GM12878 (cell line): ENCODE data around the gene LDLRAD4. TPM values are rescaled to one million over a fixed set of nuclear protein-coding genes. Genes with fewer than 3 reads are reported as not detected.

Experiments
- ATAC-seq: fragments of 200-7000 bp; cut with Tn5 transposase; 3 replicates; pipeline ENCODE4 v1.9.1; 2020; ENCODE audit warnings: mild to moderate bottlenecking, moderate library complexity
- BruUV-seq: library from RNA; stranded (reverse); fragments of 400-500 nt; replicated peaks from 2 replicates; lab custom pipeline; 2021; lab: Mats Ljungman, UMichigan
- CTCF ChIA-PET: fragments of 300-600 bp; sonication (Branson Sonifier 250); formaldehyde crosslinking; extraction: SDS; loops from one replicate; lab custom pipeline; 2021; ENCODE audit warnings: inconsistent platforms; lab: Yijun Ruan, JAX
- POLR2A ChIA-PET: fragments of 350-600 bp; formaldehyde crosslinking; extraction: SDS; loops from one replicate; lab custom pipeline; 2021; ENCODE audit warnings: inconsistent platforms; lab: Charles Lee
- RAD21 ChIA-PET: fragments of 300-600 bp; sonication (Branson Sonifier 250); formaldehyde crosslinking; loops from one replicate; lab custom pipeline; 2023; ENCODE audit warnings: antibody characterized with exemption; ENCODE audit not compliant: unreplicated experiment; lab: Charles Lee
- SMC1A ChIA-PET: fragments of 300-600 bp; sonication (Branson Sonifier 250); formaldehyde crosslinking; loops from one replicate; lab custom pipeline; 2023; ENCODE audit not compliant: unreplicated experiment, uncharacterized antibody; lab: Charles Lee
- DNase-seq: peaks from one replicate; pipeline ENCODE4 v3.0.0-alpha.2; 2011; ENCODE audit warnings: low read depth, low spot score
- FAIRE-seq: peaks from 3 replicates; lab custom pipeline; 2011; peaks lifted over from hg19 to GRCh38; lab: Jason Lieb, UNC
- H2AFZ ChIP-seq: 2 replicates; pipeline ENCODE4 v1.6.0; 2011; ENCODE audit warnings: low read depth, low read length, control low read depth; ENCODE audit not compliant: control insufficient read depth
- H3K27ac ChIP-seq: 2 replicates; pipeline ENCODE4 v1.5.1; 2011; ENCODE audit warnings: control low read depth; ENCODE audit not compliant: control insufficient read depth, insufficient read depth
- H3K27me3 ChIP-seq, 2 experiments: replicated peaks in 1 of 2; 2 replicates each; pipeline versions ENCODE4 v1.6.0 to v1.6.1; 2011; ENCODE audit warnings: low read length in 1 of 2; ENCODE audit not compliant: control insufficient read depth in 2 of 2, insufficient read depth in 2 of 2
- H3K36me3 ChIP-seq, 2 experiments: 2 replicates each; pipeline ENCODE4 v1.5.1; 2011; ENCODE audit warnings: low read length in 1 of 2; ENCODE audit not compliant: control insufficient read depth in 2 of 2, insufficient read depth in 2 of 2
- H3K4me1 ChIP-seq: 2 replicates; pipeline ENCODE4 v1.6.1; 2011; ENCODE audit warnings: mild to moderate bottlenecking, low read length, moderate library complexity, mixed read lengths; ENCODE audit not compliant: control insufficient read depth, insufficient read depth
- H3K4me2 ChIP-seq: 2 replicates; pipeline ENCODE4 v1.6.0; 2011; ENCODE audit warnings: control low read depth; ENCODE audit not compliant: control insufficient read depth, insufficient read depth
- H3K4me3 ChIP-seq: fragments of 200-600 bp; sonication (generic); 2 replicates; pipeline ENCODE4 v1.5.1; 2016
- H3K79me2 ChIP-seq: 2 replicates; pipeline ENCODE4 v1.6.0; 2011; ENCODE audit warnings: low read length; ENCODE audit not compliant: control insufficient read depth, insufficient read depth
- H3K9ac ChIP-seq: 2 replicates; pipeline ENCODE4 v1.8.0; 2011; ENCODE audit warnings: low read length, control low read depth, mixed read lengths; ENCODE audit not compliant: control insufficient read depth, insufficient read depth
- H3K9me3 ChIP-seq: replicated peaks from 3 replicates; pipeline ENCODE4 v1.5.1; 2011; ENCODE audit warnings: mild to moderate bottlenecking, low read length; ENCODE audit not compliant: control insufficient read depth, insufficient read depth
- H4K20me1 ChIP-seq: 2 replicates; pipeline ENCODE4 v1.6.0; 2011; ENCODE audit not compliant: control insufficient read depth, insufficient read depth
- ASH2L ChIP-seq: fragments of 300-600, 200-600 bp; sonication (generic); IDR thresholded peaks from 2 replicates; pipeline ENCODE4 v1.6.1; 2017; ENCODE audit warnings: low read depth, mild to moderate bottlenecking, borderline replicate concordance
- ATF3 ChIP-seq: IDR thresholded peaks from 2 replicates; pipeline ENCODE4 v1.6.1; 2011; ENCODE audit warnings: low read depth, mild to moderate bottlenecking, low read length, moderate library complexity, borderline replicate concordance; ENCODE audit errors: extremely low read depth
- BACH1 ChIP-seq: fragments of 450-650 bp; IDR thresholded peaks from 2 replicates; pipeline ENCODE4 v1.6.1; 2017; ENCODE audit warnings: mild to moderate bottlenecking, borderline replicate concordance
- IKZF2 ChIP-seq, 2 experiments: fragments of 450-650 bp; IDR thresholded peaks; 2 replicates each; pipeline ENCODE4 v1.6.1; 2017; ENCODE audit warnings: mild to moderate bottlenecking in 2 of 2, moderate library complexity in 2 of 2
- NR2F1 ChIP-seq: fragments of 450-650 bp; conservative IDR thresholded peaks from 2 replicates; pipeline ENCODE4 v1.6.1; 2017; ENCODE audit warnings: mild to moderate bottlenecking
- PAX8 ChIP-seq: fragments of 450-650 bp; IDR thresholded peaks from 2 replicates; pipeline ENCODE4 v1.6.1; 2017; ENCODE audit warnings: mild to moderate bottlenecking, moderate library complexity
- PBX3 ChIP-seq: IDR thresholded peaks from 2 replicates; pipeline ENCODE4 v1.6.1; 2011; ENCODE audit warnings: mild to moderate bottlenecking, low read depth, low read length, moderate library complexity; ENCODE audit not compliant: insufficient replicate concordance
- POU2F2 ChIP-seq: IDR thresholded peaks from 3 replicates; pipeline ENCODE4 v1.6.1; 2011; ENCODE audit warnings: low read depth, mild to moderate bottlenecking, low read length, borderline replicate concordance
- ZBTB11 ChIP-seq: fragments of 450-650 bp; formaldehyde crosslinking; IDR thresholded peaks from 2 replicates; pipeline ENCODE4 v1.5.0; 2022; ENCODE audit warnings: mild to moderate bottlenecking, missing genetic modification characterization
- ZBTB4 ChIP-seq: fragments of 450-650 bp; formaldehyde crosslinking; IDR thresholded peaks from 2 replicates; pipeline ENCODE4 v1.4.0; 2022; ENCODE audit warnings: mild to moderate bottlenecking, moderate library complexity
- ZNF687 ChIP-seq: fragments of 450-650 bp; IDR thresholded peaks from 2 replicates; pipeline ENCODE4 v1.6.1; 2017; ENCODE audit warnings: mild to moderate bottlenecking, moderate library complexity
- WGBS: methylation state at CpG from one replicate; pipeline ENCODE4 v1.1.6; 2016; ENCODE audit warnings: low lambda C conversion rate; ENCODE audit not compliant: insufficient replicate concordance, insufficient coverage; ENCODE audit errors: missing lambda C conversion rate; 5-methylcytosine and 5-hydroxymethylcytosine counted together
- in situ Hi-C: fragments of 300-500 bp; cut with MboI; formaldehyde crosslinking; loops from 9 replicates; pipeline ENCODE4 v1.14.3; 2018; ENCODE audit warnings: mixed read lengths
- intact Hi-C: fragments of 100-400 bp; cut with micrococcal nuclease; formaldehyde crosslinking; loops from one replicate; pipeline ENCODE4 v1.14.2; 2022; ENCODE audit not compliant: unreplicated experiment
- polyA plus RNA-seq, 11 experiments: library from polyadenylated mRNA; depleted of rRNA in 4 of 11; unstranded in 6 of 11; stranded (reverse) in 5 of 11; fragments of >200 nt; fragmentation: Nextera tagmentation in 4 of 11; fragmentation: Illumina TruSeq in 1 of 11; extraction: Ambion mirVana in 4 of 11; extraction: Trizol in 1 of 11; gene quantifications; 1 replicate in 1 of 11; 2 replicates in 10 of 11; pipeline versions ENCODE4 v1.2.1 to v1.2.3, GENCODE V29; 2011 to 2016; ENCODE audit warnings: inconsistent platforms in 2 of 11, missing spikeins in 2 of 11, low read depth in 1 of 11
- total RNA-seq, 4 experiments: library from RNA; depleted of rRNA in 3 of 4; stranded (reverse); fragments of >200 nt in 3 of 4; fragmentation: Illumina TruSeq in 1 of 4; extraction: Trizol in 1 of 4; gene quantifications; 2 replicates each; pipeline versions ENCODE4 v1.2.1 to v1.2.3, GENCODE V29; 2013 to 2021

The LDLRAD4 gene
- total and polyA plus RNA-seq, 10 of the 15 experiments (the other 5 are each of a cell fraction or from before 2014, with no cell fraction given): 2.7 to 16.8 (median 11.2) TPM

- H3K4me2 ChIP-seq: no peak overlapping the region
- FAIRE-seq (no peak), ATAC-seq (no peak), DNase-seq (no peak)
- no peak overlapping the region for H2AFZ ChIP-seq
- no TSS peak for BruUV-seq
- ChIA-PET RAD21 (no interaction called here), POLR2A (no interaction called here), CTCF (interaction anchor here (0.8 kb wide), 1 partner anchor 453 kb away, joined by 4 read pairs; no protein-coding TSS in a partner anchor), SMC1A (no interaction called here)
- H3K27me3 ChIP-seq: peaks cover 0 to 2% of the 10 kb centered on the region in 2 experiments
- H3K4me3 ChIP-seq: no peak overlapping the region
- H3K36me3 ChIP-seq: no peaks in the 10 kb centered on the region
- no peaks in the 10 kb centered on the region for H3K4me1 ChIP-seq
- intact Hi-C loops (no loop called here), in situ Hi-C loops (no loop called here)
- H3K79me2 ChIP-seq: no peaks in the 10 kb centered on the region
- H3K9me3 ChIP-seq: no peaks in the 10 kb centered on the region
- no peak overlapping the region for H3K9ac ChIP-seq
- WGBS: 14% methylated on average over 4 of the region's 4 CpGs
- H4K20me1 ChIP-seq: no peaks in the 10 kb centered on the region
- no peak overlapping the region for H3K27ac ChIP-seq
- TF ChIP-seq PBX3 (no peak), IKZF2 (IDR thresholded peaks at IDR 0.05) (no peak), POU2F2 (no peak), NR2F1 (no peak), ATF3 (no peak), ZBTB4 (CRISPR knock-in tag) (no peak), ZBTB11 (CRISPR knock-in tag) (no peak), BACH1 (no peak), ZNF687 (no peak), ASH2L (no peak), PAX8 (no peak)
Observed at GRCh38 chr18:13430663-13431062, 212.1 kb downstream of the LDLRAD4 start.
